WTC11 (cell line): ENCODE results near the gene RELT. TPM values are rescaled to one million over a fixed set of nuclear protein-coding genes. Genes with fewer than 3 reads are reported as not detected.
A peak's percentile ranks its signal among the peaks of the same experiment; 100 is the strongest.

Source experiments
- ATAC-seq: fragments of 200-7000 bp; cut with Tn5 transposase; 2 replicates; pipeline ENCODE4 v1.10.0; 2021; ENCODE audit warnings: mild to moderate bottlenecking, moderate library complexity
- CTCF ChIA-PET: fragments of 300-600 bp; sonication (Branson Sonifier 250); formaldehyde crosslinking; loops from one replicate; lab custom pipeline; 2021; ENCODE audit warnings: antibody characterized with exemption; lab: Charles Lee
- POLR2A ChIA-PET: fragments of 350-600 bp; sonication (Branson Sonifier 250); formaldehyde crosslinking; loops from one replicate; lab custom pipeline; 2021; ENCODE audit warnings: antibody characterized with exemption; lab: Charles Lee
- DNase-seq: peaks from one replicate; pipeline ENCODE4 v3.0.0; 2021; ENCODE audit warnings: low spot score
- H3K27ac Mint-ChIP-seq: 2 replicates; pipeline ENCODE4 v1.8.0; 2021; ENCODE audit warnings: mixed read lengths
- H3K27me3 Mint-ChIP-seq: 2 replicates; pipeline ENCODE4 v1.8.0; 2021; ENCODE audit warnings: low read depth, mild to moderate bottlenecking, moderate library complexity, mixed read lengths
- H3K36me3 Mint-ChIP-seq: 2 replicates; pipeline ENCODE4 v1.8.0; 2021; ENCODE audit warnings: mixed read lengths
- H3K4me1 Mint-ChIP-seq: 2 replicates; pipeline ENCODE4 v1.8.0; 2022; ENCODE audit warnings: mixed read lengths
- H3K4me3 Mint-ChIP-seq: 2 replicates; pipeline ENCODE4 v1.8.0; 2021; ENCODE audit warnings: mild to moderate bottlenecking, moderate library complexity, mixed read lengths
- H3K9me3 Mint-ChIP-seq: 2 replicates; pipeline ENCODE4 v1.8.0; 2021; ENCODE audit warnings: mixed read lengths
- AFF4 ChIP-seq: sonication (generic); formaldehyde crosslinking; IDR thresholded peaks from 2 replicates; pipeline ENCODE4 v1.8.1; 2023; ENCODE audit warnings: mild to moderate bottlenecking, missing genetic modification reagents, borderline replicate concordance
- AR ChIP-seq: fragments of 250-450 bp; sonication (Bioruptor Pico); IDR thresholded peaks from 2 replicates; pipeline ENCODE4 v1.9.0; 2021; ENCODE audit warnings: mild to moderate bottlenecking
- ATF1 ChIP-seq: sonication (generic); formaldehyde crosslinking; IDR thresholded peaks from 2 replicates; pipeline ENCODE4 v1.8.1; 2023; ENCODE audit warnings: mild to moderate bottlenecking, moderate library complexity, missing genetic modification reagents
- ATF2 ChIP-seq: sonication (generic); formaldehyde crosslinking; IDR thresholded peaks from 2 replicates; pipeline ENCODE4 v1.8.1; 2022; ENCODE audit warnings: low read depth, missing genetic modification reagents, borderline replicate concordance
- E2F4 ChIP-seq: sonication (generic); formaldehyde crosslinking; IDR thresholded peaks from 2 replicates; pipeline ENCODE4 v1.8.1; 2022; ENCODE audit warnings: low read depth, mild to moderate bottlenecking, moderate library complexity, missing genetic modification reagents, borderline replicate concordance
- ERG ChIP-seq: fragments of 250-450 bp; sonication (Bioruptor Pico); IDR thresholded peaks from 2 replicates; pipeline ENCODE4 v1.8.0; 2021; ENCODE audit warnings: mild to moderate bottlenecking
- ESRRA ChIP-seq: sonication (generic); formaldehyde crosslinking; IDR thresholded peaks from 2 replicates; pipeline ENCODE4 v1.8.1; 2022; ENCODE audit warnings: mild to moderate bottlenecking, missing genetic modification reagents, borderline replicate concordance
- FOXJ3 ChIP-seq: sonication (generic); formaldehyde crosslinking; IDR thresholded peaks from 2 replicates; pipeline ENCODE4 v1.9.0; 2021; ENCODE audit warnings: missing genetic modification reagents, mild to moderate bottlenecking, borderline replicate concordance
- GRHL2 ChIP-seq: fragments of 250-450 bp; sonication (Bioruptor Pico); IDR thresholded peaks from 2 replicates; pipeline ENCODE4 v1.8.0; 2022; ENCODE audit warnings: mild to moderate bottlenecking, moderate library complexity; ENCODE audit not compliant: insufficient replicate concordance, severe bottlenecking
- HMGXB4 ChIP-seq: sonication (generic); formaldehyde crosslinking; IDR thresholded peaks from 2 replicates; pipeline ENCODE4 v1.8.1; 2023; ENCODE audit warnings: mild to moderate bottlenecking, moderate library complexity, missing genetic modification reagents
- JUN ChIP-seq: sonication (generic); formaldehyde crosslinking; IDR thresholded peaks from 2 replicates; pipeline ENCODE4 v1.8.0; 2023; ENCODE audit warnings: mild to moderate bottlenecking, missing genetic modification reagents
- NFATC4 ChIP-seq: fragments of 250-450 bp; sonication (Bioruptor Pico); IDR thresholded peaks from 2 replicates; pipeline ENCODE4 v1.9.0; 2021; ENCODE audit warnings: mild to moderate bottlenecking
- NR2C2 ChIP-seq: sonication (generic); formaldehyde crosslinking; IDR thresholded peaks from 2 replicates; pipeline ENCODE4 v1.8.0; 2022; ENCODE audit warnings: mild to moderate bottlenecking, missing genetic modification reagents
- SMAD3 ChIP-seq: sonication (generic); formaldehyde crosslinking; IDR thresholded peaks from 2 replicates; pipeline ENCODE4 v1.8.0; 2022; ENCODE audit warnings: missing genetic modification reagents, mild to moderate bottlenecking, borderline replicate concordance
- SMAD4 ChIP-seq: sonication (generic); formaldehyde crosslinking; IDR thresholded peaks from 2 replicates; pipeline ENCODE4 v1.8.0; 2022; ENCODE audit warnings: mild to moderate bottlenecking, missing genetic modification reagents
- SP1 ChIP-seq: sonication (generic); formaldehyde crosslinking; conservative IDR thresholded peaks from 2 replicates; pipeline ENCODE4 v1.8.1; 2022; ENCODE audit warnings: missing genetic modification reagents
- ZMAT4 ChIP-seq: fragments of 250-450 bp; sonication (Bioruptor Pico); IDR thresholded peaks from 2 replicates; pipeline ENCODE4 v1.9.0; 2021; ENCODE audit warnings: mild to moderate bottlenecking
- total RNA-seq: library from RNA; stranded (reverse); gene quantifications from 3 replicates; pipeline ENCODE4 v1.2.3, GENCODE V29; 2021

RELT gene
- total RNA-seq, 1 experiment from 2014 or later = 6.7 TPM

GRCh38 chr11:73379189-73379880, 3.1 kb downstream of the RELT start:
- no peak for ATAC-seq
- ChIA-PET POLR2A (no interaction called here), CTCF (interaction anchor here (0.6 to 1.4 kb wide), 6 partner anchors 14 to 44 kb away, joined by 3 to 5 read pairs (median 4); no protein-coding TSS in a partner anchor)
- Mint-ChIP-seq H3K27ac (0 out of 2 replicates have a peak overlapping the region, but pooled peaks have one; percentile 45), H3K27me3 (peaks cover 16% of the 10 kb centered on the region), H3K4me1 (peaks cover 14% of the 10 kb centered on the region), H3K4me3 (no peak overlapping the region), H3K36me3 (no peaks in the 10 kb centered on the region), H3K9me3 (no peaks in the 10 kb centered on the region)
- DNase-seq = no peak
- TF ChIP-seq ERG (CRISPR knock-in tag) = no peak
- TF ChIP-seq SMAD4 (CRISPR knock-in tag) = no peak

- Mint-ChIP-seq H3K9me3 (no peaks in the 10 kb centered on the region), H3K4me1 (peaks cover 13% of the 10 kb centered on the region), H3K4me3 (no peak overlapping the region), H3K36me3 (no peaks in the 10 kb centered on the region), H3K27ac (no peak overlapping the region), H3K27me3 (peaks cover 15% of the 10 kb centered on the region)
- DNase-seq = no peak
- ATAC-seq = no peak
- TF ChIP-seq ESRRA (CRISPR knock-in tag) (no peak), SP1 (CRISPR knock-in tag) (no peak), GRHL2 (CRISPR knock-in tag) (no peak), FOXJ3 (CRISPR knock-in tag) (no peak), E2F4 (CRISPR knock-in tag) (no peak), ATF2 (CRISPR knock-in tag) (no peak), SMAD3 (CRISPR knock-in tag) (no peak), JUN (CRISPR knock-in tag) (no peak)
- ChIA-PET CTCF (interaction anchor here (5.1 kb wide), 1 partner anchor 281 kb away, joined by 18 read pairs; no protein-coding TSS in a partner anchor), POLR2A (no interaction called here)
These were observed 4.1 kb downstream of the RELT start for GRCh38 chr11:73380331-73380730.

- ChIA-PET CTCF (interaction anchor here (5.1 kb wide), 2 partner anchors 13 to 280 kb away, joined by 18 to 41 read pairs; no protein-coding TSS in a partner anchor), POLR2A (no interaction called here)
- Mint-ChIP-seq H3K36me3 (no peaks in the 10 kb centered on the region), H3K4me3 (no peak overlapping the region), H3K9me3 (no peaks in the 10 kb centered on the region), H3K27me3 (peaks cover 13% of the 10 kb centered on the region), H3K27ac (no peak overlapping the region), H3K4me1 (peaks cover 11% of the 10 kb centered on the region)
- DNase-seq (no peak), ATAC-seq (no peak)
- TF ChIP-seq AFF4 (no peak), ATF1 (CRISPR knock-in tag) (no peak), AR (CRISPR knock-in tag) (no peak), NFATC4 (CRISPR knock-in tag) (no peak), HMGXB4 (CRISPR knock-in tag) (no peak), NR2C2 (CRISPR knock-in tag) (no peak), ZMAT4 (CRISPR knock-in tag) (no peak), ESRRA (CRISPR knock-in tag) (no peak)
These were observed 4.8 kb downstream of the RELT start for GRCh38 chr11:73380897-73381410.
